ENCODE data around the gene MS4A4E.

Gene MS4A4E

GRCh38 chr11:60252213-60253108 lies 9.5 kb upstream of the MS4A4E start:
- no peak overlapping the region for H3K4me3 ChIP-seq (ENCODE audit: low read depth, low read length)
- no peak for DNase-seq (ENCODE audit: low read depth)
- TF ChIP-seq CTCF (IDR thresholded peaks at IDR 0.05; ENCODE audit: control insufficient read depth, extremely low read depth, insufficient read depth): no peak

- TF ChIP-seq CTCF (IDR thresholded peaks at IDR 0.05; ENCODE audit: control insufficient read depth, extremely low read depth, insufficient read depth): no peak
- DNase-seq (ENCODE audit: low read depth): no peak
- no peak overlapping the region for H3K4me3 ChIP-seq (ENCODE audit: low read depth, low read length)
These were observed 8.7 kb upstream of the MS4A4E start for GRCh38 chr11:60251485-60252212.

DNA sequence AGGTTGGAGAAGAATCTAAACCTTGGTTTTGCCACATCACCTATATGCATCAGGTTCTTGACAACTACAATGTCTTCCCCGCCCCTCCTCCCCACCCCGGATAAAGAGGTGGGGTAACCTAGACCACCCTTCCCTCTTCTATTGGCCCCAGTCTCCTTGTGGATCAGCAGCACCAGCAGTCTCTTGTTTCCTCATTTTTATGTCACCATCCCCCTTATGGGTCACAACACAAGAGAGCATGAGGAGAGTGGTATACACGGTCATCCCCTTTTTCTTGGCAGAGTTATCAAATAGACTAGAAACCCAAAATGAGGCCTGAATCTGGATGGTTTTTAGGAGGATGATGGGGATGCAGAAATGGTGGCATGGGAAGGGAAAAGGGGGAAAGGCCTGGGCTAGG lies 1.2 kb downstream of the MS4A4E start:
- TF ChIP-seq CTCF (IDR thresholded peaks at IDR 0.05; ENCODE audit: control insufficient read depth, extremely low read depth, insufficient read depth): no peak
- no peak overlapping the region for H3K4me3 ChIP-seq (ENCODE audit: low read depth, low read length)
- DNase-seq (ENCODE audit: low read depth): no peak

DNA sequence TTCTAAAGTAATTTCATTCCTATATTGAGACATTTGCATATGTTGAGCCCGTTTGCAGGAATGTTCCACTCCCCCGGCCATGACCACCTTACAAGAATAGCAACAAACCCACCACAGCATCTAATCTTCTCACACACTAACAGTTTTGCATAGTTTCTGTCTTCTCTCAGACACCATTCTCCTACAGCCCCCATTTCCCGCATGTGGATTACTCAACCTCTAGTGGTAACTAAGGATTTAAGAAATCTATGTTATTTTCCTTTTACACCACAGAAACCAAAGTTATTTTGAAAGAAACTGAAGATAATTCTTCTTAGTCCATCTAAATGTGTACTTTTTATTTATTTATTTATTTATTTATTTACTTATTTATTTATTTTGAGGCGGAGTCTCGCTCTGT lies 2.3 kb downstream of the MS4A4E start:
- no peak for TF ChIP-seq CTCF (IDR thresholded peaks at IDR 0.05; ENCODE audit: control insufficient read depth, extremely low read depth, insufficient read depth)
- no peak for DNase-seq (ENCODE audit: low read depth)
- H3K4me3 ChIP-seq (ENCODE audit: low read depth, low read length): no peak overlapping the region

DNA sequence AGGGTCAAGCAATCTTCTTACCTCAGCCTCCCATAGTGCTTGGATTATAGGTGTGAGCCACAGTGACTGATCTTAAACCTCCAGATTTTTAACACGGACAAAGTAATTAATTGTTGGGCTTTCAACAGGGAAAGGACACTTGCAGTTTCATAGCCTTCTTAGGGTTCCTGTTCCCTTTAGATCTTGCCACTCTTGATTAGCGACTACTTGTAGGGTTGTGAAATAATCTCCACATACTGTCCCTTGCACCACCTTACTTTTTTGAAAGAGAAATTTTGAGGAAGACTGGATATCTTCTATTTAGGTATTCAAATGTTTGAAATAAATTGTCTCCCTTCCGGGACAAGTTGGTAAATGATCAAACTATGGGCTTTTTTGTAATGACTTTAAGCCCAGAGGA lies 7.6 kb downstream of the MS4A4E start:
- DNase-seq (ENCODE audit: low read depth): no peak
- no peak for TF ChIP-seq CTCF (IDR thresholded peaks at IDR 0.05; ENCODE audit: control insufficient read depth, extremely low read depth, insufficient read depth)

GRCh38 chr11:60230681-60231080 lies 12.3 kb downstream of the MS4A4E start:
- H3K4me3 ChIP-seq (ENCODE audit: low read depth, low read length): no peak overlapping the region
- no peak for DNase-seq (ENCODE audit: low read depth)
- TF ChIP-seq CTCF (IDR thresholded peaks at IDR 0.05; ENCODE audit: control insufficient read depth, extremely low read depth, insufficient read depth): no peak

More for the DNA sequence above, 7.6 kb downstream of the MS4A4E start:
- no peak overlapping the region for H3K4me3 ChIP-seq (ENCODE audit: low read depth, low read length)
